Smooth muscle cell (in vitro differentiated cells): ENCODE measurements around the gene RP9. TPM values are rescaled to one million over a fixed set of nuclear protein-coding genes. Genes with fewer than 3 reads are reported as not detected.

Source experiments
- DNase-seq: peaks from one replicate; lab custom pipeline; 2025; ENCODE audit not compliant: unreplicated experiment; lab: John Stamatoyannopoulos, UW
- H2AFZ ChIP-seq: fragments of 200-600 bp; sonication (generic); 2 replicates; pipeline ENCODE4 v1.6.0; 2016; ENCODE audit warnings: antibody characterized with exemption, low read depth, mild to moderate bottlenecking
- H3F3A ChIP-seq: fragments of 200-600 bp; sonication (generic); 2 replicates; pipeline ENCODE4 v1.6.0; 2017; ENCODE audit warnings: antibody characterized with exemption, low read depth
- H3K27ac ChIP-seq: fragments of 200-600 bp; sonication (generic); 2 replicates; pipeline ENCODE4 v1.5.1; 2016; ENCODE audit warnings: low read depth, mild to moderate bottlenecking
- H3K27me3 ChIP-seq: fragments of 200-600 bp; sonication (generic); 2 replicates; pipeline ENCODE4 v1.6.1; 2016; ENCODE audit warnings: low read depth, mild to moderate bottlenecking
- H3K36me3 ChIP-seq: fragments of 200-600 bp; sonication (generic); 2 replicates; pipeline ENCODE4 v1.5.1; 2016; ENCODE audit warnings: low read depth
- H3K4me1 ChIP-seq: fragments of 200-600 bp; sonication (generic); 2 replicates; pipeline ENCODE4 v1.5.1; 2016; ENCODE audit warnings: low read depth
- H3K4me2 ChIP-seq: fragments of 200-600 bp; sonication (generic); 2 replicates; pipeline ENCODE4 v1.6.0; 2016; ENCODE audit warnings: mild to moderate bottlenecking
- H3K4me3 ChIP-seq: fragments of 200-600 bp; sonication (generic); 2 replicates; pipeline ENCODE4 v1.5.1; 2016; ENCODE audit warnings: mild to moderate bottlenecking
- H3K79me2 ChIP-seq: fragments of 200-600 bp; sonication (generic); 2 replicates; pipeline ENCODE4 v1.6.0; 2016; ENCODE audit warnings: low read depth, mild to moderate bottlenecking
- H3K9ac ChIP-seq: fragments of 200-600 bp; sonication (generic); 2 replicates; pipeline ENCODE4 v1.6.0; 2016; ENCODE audit warnings: low read depth
- H3K9me3 ChIP-seq: fragments of 200-600 bp; sonication (generic); replicated peaks from 2 replicates; pipeline ENCODE4 v1.5.1; 2016; ENCODE audit warnings: low read depth
- H4K20me1 ChIP-seq: fragments of 200-600 bp; sonication (generic); 2 replicates; pipeline ENCODE4 v1.6.0; 2016; ENCODE audit warnings: low read depth
- WGBS: methylation state at CpG from one replicate; pipeline ENCODE4 v1.1.7; 2016; ENCODE audit warnings: low lambda C conversion rate; 5-methylcytosine and 5-hydroxymethylcytosine counted together
- polyA plus RNA-seq: library from polyadenylated mRNA; unstranded; fragments of >200 nt; fragmentation: Nextera tagmentation; extraction: Ambion mirVana; gene quantifications from 2 replicates; pipeline ENCODE4 v1.2.1, GENCODE V29; 2016
- total RNA-seq: library from RNA; depleted of rRNA; stranded (reverse); fragments of >200 nt; gene quantifications from 2 replicates; pipeline ENCODE4 v1.2.3, GENCODE V29; 2014
- TF ChIP-seq, protein P1 (sequence below): fragments of 200-600 bp; sonication (generic); IDR thresholded peaks from 2 replicates; pipeline ENCODE4 v1.5.1; 2017; ENCODE audit warnings: borderline replicate concordance, mild to moderate bottlenecking, antibody characterized with exemption; ENCODE audit not compliant: insufficient read depth, poor library complexity, severe bottlenecking

RP9 gene
- total and polyA plus RNA-seq, 2 experiments from 2014 or later, result 15.3 to 28.3 TPM

- WGBS, result 34% methylated on average over 2 of the region's 2 CpGs
- H3K9me3 ChIP-seq, result no peaks in the 10 kb centered on the region
- H3K4me2 ChIP-seq, result no peak overlapping the region
- H4K20me1 ChIP-seq, result no peaks in the 10 kb centered on the region
- no peaks in the 10 kb centered on the region for H3K36me3 ChIP-seq
- H3K9ac ChIP-seq, result no peak overlapping the region
- H3K27me3 ChIP-seq, result no peaks in the 10 kb centered on the region
- DNase-seq, result no peak
- H3K27ac ChIP-seq, result no peak overlapping the region
- H3F3A ChIP-seq, result no peaks in the 10 kb centered on the region
- no peaks in the 10 kb centered on the region for H3K79me2 ChIP-seq
- TF ChIP-seq, protein P1, sequence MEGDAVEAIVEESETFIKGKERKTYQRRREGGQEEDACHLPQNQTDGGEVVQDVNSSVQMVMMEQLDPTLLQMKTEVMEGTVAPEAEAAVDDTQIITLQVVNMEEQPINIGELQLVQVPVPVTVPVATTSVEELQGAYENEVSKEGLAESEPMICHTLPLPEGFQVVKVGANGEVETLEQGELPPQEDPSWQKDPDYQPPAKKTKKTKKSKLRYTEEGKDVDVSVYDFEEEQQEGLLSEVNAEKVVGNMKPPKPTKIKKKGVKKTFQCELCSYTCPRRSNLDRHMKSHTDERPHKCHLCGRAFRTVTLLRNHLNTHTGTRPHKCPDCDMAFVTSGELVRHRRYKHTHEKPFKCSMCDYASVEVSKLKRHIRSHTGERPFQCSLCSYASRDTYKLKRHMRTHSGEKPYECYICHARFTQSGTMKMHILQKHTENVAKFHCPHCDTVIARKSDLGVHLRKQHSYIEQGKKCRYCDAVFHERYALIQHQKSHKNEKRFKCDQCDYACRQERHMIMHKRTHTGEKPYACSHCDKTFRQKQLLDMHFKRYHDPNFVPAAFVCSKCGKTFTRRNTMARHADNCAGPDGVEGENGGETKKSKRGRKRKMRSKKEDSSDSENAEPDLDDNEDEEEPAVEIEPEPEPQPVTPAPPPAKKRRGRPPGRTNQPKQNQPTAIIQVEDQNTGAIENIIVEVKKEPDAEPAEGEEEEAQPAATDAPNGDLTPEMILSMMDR, result no peak
- no peak overlapping the region for H2AFZ ChIP-seq
- no peak overlapping the region for H3K4me3 ChIP-seq
- no peaks in the 10 kb centered on the region for H3K4me1 ChIP-seq
Measured at GRCh38 chr7:33087356-33087755, 21.8 kb downstream of the RP9 start.

- H3K9ac ChIP-seq, result no peak overlapping the region
- H3K79me2 ChIP-seq, result no peaks in the 10 kb centered on the region
- no peaks in the 10 kb centered on the region for H3K9me3 ChIP-seq
- H3F3A ChIP-seq, result no peaks in the 10 kb centered on the region
- no peaks in the 10 kb centered on the region for H3K4me1 ChIP-seq
- no peak for DNase-seq
- peaks cover 14% of the 10 kb centered on the region for H3K27me3 ChIP-seq
- H3K4me3 ChIP-seq, result no peak overlapping the region
- no peaks in the 10 kb centered on the region for H3K36me3 ChIP-seq
- WGBS, result 89% methylated on average over 9 of the region's 9 CpGs
- H3K4me2 ChIP-seq, result no peak overlapping the region
- no peaks in the 10 kb centered on the region for H4K20me1 ChIP-seq
- H3K27ac ChIP-seq, result no peak overlapping the region
- H2AFZ ChIP-seq, result no peak overlapping the region
- TF ChIP-seq, protein P1, result no peak
Measured at GRCh38 chr7:33079763-33080690, 29.2 kb downstream of the RP9 start.

GRCh38 chr7:33079096-33079495 lies 30.1 kb downstream of the RP9 start:
- WGBS, result 91% methylated on average over 2 of the region's 2 CpGs
- H3K9me3 ChIP-seq, result no peaks in the 10 kb centered on the region

More at GRCh38 chr7:33079096-33079495, 30.1 kb downstream of the RP9 start:
- Histone ChIP-seq H2AFZ (no peak overlapping the region), H3K36me3 (no peaks in the 10 kb centered on the region), H3K79me2 (no peaks in the 10 kb centered on the region), H3K9ac (no peak overlapping the region), H3K27ac (no peak overlapping the region), H3K27me3 (peaks cover 14% of the 10 kb centered on the region), H3K4me1 (no peaks in the 10 kb centered on the region), H3K4me2 (no peak overlapping the region), H4K20me1 (no peaks in the 10 kb centered on the region), H3K4me3 (no peak overlapping the region), H3F3A (no peaks in the 10 kb centered on the region)
- DNase-seq, result no peak
- TF ChIP-seq, protein P1, result no peak
